Measurements from ENCODE around the gene SIDT1.

Gene SIDT1

DNA sequence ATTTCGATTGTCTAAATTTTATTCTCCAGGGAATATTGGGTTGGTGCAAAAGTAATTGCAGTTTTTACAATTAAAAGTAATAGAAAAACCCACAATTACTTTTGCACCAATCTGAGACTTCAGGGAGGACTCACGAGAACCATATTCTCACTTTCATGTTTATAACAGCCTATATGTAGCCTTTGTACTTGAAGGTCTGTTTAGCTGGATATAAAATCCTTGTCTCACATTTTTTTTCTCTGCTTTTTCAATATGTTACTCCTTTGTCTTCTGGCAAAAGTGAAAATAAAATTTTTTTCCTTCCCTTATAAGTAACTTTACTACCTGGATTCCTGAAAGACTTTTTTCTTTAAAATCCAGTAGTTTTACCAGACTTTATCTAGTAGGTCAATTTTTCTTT, 9.2 kb downstream of the SIDT1 start:
- Histone ChIP-seq H3K4me3 (ENCODE audit: control insufficient read depth in 1 of 7, extremely low read depth in 1 of 7, insufficient read depth in 4 of 7, low read depth in 2 of 7, low read length in 6 of 7) (no peak overlapping the region), H3K36me3 (ENCODE audit: control insufficient read depth in 4 of 4, insufficient read depth in 4 of 4, low read length in 3 of 4) (peaks cover 0 to 3% (median under 1%) of the 10 kb centered on the region in 4 experiments), H3K9me3 (ENCODE audit: control extremely low read depth in 1 of 5, control insufficient read depth in 4 of 5, insufficient read depth in 2 of 5, low read depth in 1 of 5, low read length in 4 of 5) (peaks cover 0 to 3% (median 3%) of the 10 kb centered on the region in 5 experiments), H3K27me3 (replicated peaks in 2 of 5; ENCODE audit: control insufficient read depth in 4 of 5, insufficient read depth in 5 of 5, low read length in 4 of 5) (no peaks in the 10 kb centered on the region), H3K27ac (ENCODE audit: insufficient read depth in 1 of 2, low read depth in 1 of 2, low read length in 2 of 2, poor library complexity in 1 of 2, severe bottlenecking in 2 of 2) (no peak overlapping the region), H3K4me1 (ENCODE audit: control extremely low read depth in 1 of 4, control insufficient read depth in 4 of 4, insufficient read depth in 4 of 4, low read length in 3 of 4) (peaks cover 4 to 12% (median 10%) of the 10 kb centered on the region in 4 experiments)
- ChIA-PET CTCF (interaction anchor here (3.0 kb wide), 1 partner anchor 10 kb away, joined by 17 read pairs; no protein-coding TSS in a partner anchor), POLR2A (no interaction called here)
- DNase-seq, result no peak
- WGBS (ENCODE audit: insufficient coverage), result no CpG with 5 or more reads among the region's 2 CpGs

DNA sequence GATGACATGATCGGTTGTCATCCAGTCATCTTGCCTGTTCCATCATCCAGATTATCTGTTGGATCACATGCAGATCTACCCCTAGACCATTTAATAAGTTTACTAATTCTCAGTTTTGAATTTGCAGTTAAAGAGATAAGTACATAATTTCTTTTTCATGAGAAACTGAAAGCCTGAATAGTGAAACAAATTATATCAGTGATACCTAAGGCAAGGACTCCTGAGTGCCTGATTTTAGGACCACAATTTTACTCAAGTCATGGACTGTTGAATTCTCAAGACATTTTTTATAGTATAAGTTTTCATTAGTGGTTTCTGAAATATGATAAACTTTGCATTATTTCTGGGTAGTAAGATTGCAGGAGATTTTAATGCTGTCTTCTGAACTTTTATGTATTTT, 13.2 kb downstream of the SIDT1 start:
- POLR2A ChIA-PET, result no interaction called here

DNA sequence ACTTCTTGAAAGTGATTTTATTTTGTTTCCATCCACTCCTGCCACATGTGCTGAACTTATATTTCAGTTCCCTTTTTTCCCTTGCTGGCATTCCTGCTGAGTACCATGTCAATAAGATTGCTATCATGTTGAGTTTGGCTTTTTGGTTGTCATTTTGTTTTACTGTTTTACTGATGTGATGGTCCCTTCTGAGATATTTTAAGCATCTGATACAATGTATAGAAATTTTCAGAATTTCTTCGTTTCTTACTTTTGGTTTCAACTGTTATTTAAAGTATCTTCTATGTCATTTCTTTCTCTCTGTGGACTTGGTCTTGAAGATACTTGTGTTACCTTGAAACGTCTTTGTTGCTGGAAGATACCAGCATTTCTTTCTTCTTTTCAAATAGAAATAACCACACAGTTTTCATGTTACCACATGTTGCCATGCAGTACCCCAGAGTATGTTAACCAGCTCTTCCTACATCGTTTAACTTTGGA, 14.1 kb downstream of the SIDT1 start:
- H3K27ac ChIP-seq (ENCODE audit: insufficient read depth in 1 of 2, low read depth in 1 of 2, low read length in 2 of 2, poor library complexity in 1 of 2, severe bottlenecking in 2 of 2), result no peak overlapping the region
- no peaks in the 10 kb centered on the region for H3K4me1 ChIP-seq (ENCODE audit: control extremely low read depth in 1 of 4, control insufficient read depth in 4 of 4, insufficient read depth in 4 of 4, low read length in 3 of 4)
- H3K36me3 ChIP-seq (ENCODE audit: control insufficient read depth in 4 of 4, insufficient read depth in 4 of 4, low read length in 3 of 4), result peaks cover 0 to 3% (median 2%) of the 10 kb centered on the region in 4 experiments
- H3K27me3 ChIP-seq (replicated peaks in 2 of 5; ENCODE audit: control insufficient read depth in 4 of 5, insufficient read depth in 5 of 5, low read length in 4 of 5), result no peaks in the 10 kb centered on the region
- peaks cover 0 to 10% (median 3%) of the 10 kb centered on the region in 5 experiments for H3K9me3 ChIP-seq (ENCODE audit: control extremely low read depth in 1 of 5, control insufficient read depth in 4 of 5, insufficient read depth in 2 of 5, low read depth in 1 of 5, low read length in 4 of 5)
- ChIA-PET CTCF (interaction anchor here (0.9 to 1.6 kb wide), 4 partner anchors 13 to 51 kb away, joined by 3 to 5 read pairs (median 3); partner anchors contain the start of gene SPICE1), POLR2A (no interaction called here)
- 100% methylated on average over 1 of the region's 3 CpGs for WGBS (ENCODE audit: insufficient coverage)
- DNase-seq, result no peak
- H3K4me3 ChIP-seq (ENCODE audit: control insufficient read depth in 1 of 7, extremely low read depth in 1 of 7, insufficient read depth in 4 of 7, low read depth in 2 of 7, low read length in 6 of 7), result no peak overlapping the region

More for the DNA sequence above, 13.2 kb downstream of the SIDT1 start:
- H3K4me1 ChIP-seq (ENCODE audit: control extremely low read depth in 1 of 4, control insufficient read depth in 4 of 4, insufficient read depth in 4 of 4, low read length in 3 of 4), result no peaks in the 10 kb centered on the region
- no peak overlapping the region for H3K4me3 ChIP-seq (ENCODE audit: control insufficient read depth in 1 of 7, extremely low read depth in 1 of 7, insufficient read depth in 4 of 7, low read depth in 2 of 7, low read length in 6 of 7)
- peaks cover 0 to 3% (median 2%) of the 10 kb centered on the region in 4 experiments for H3K36me3 ChIP-seq (ENCODE audit: control insufficient read depth in 4 of 4, insufficient read depth in 4 of 4, low read length in 3 of 4)
- no peaks in the 10 kb centered on the region for H3K27me3 ChIP-seq (replicated peaks in 2 of 5; ENCODE audit: control insufficient read depth in 4 of 5, insufficient read depth in 5 of 5, low read length in 4 of 5)
- WGBS (ENCODE audit: insufficient coverage), result no CpG with 5 or more reads among the region's 1 CpG
- no peak overlapping the region for H3K27ac ChIP-seq (ENCODE audit: insufficient read depth in 1 of 2, low read depth in 1 of 2, low read length in 2 of 2, poor library complexity in 1 of 2, severe bottlenecking in 2 of 2)
- no peak for DNase-seq
- CTCF ChIA-PET, result interaction anchor here (1.6 kb wide), 1 partner anchor 31 kb away, joined by 5 read pairs; the partner anchor contains the start of gene SPICE1
- H3K9me3 ChIP-seq (ENCODE audit: control extremely low read depth in 1 of 5, control insufficient read depth in 4 of 5, insufficient read depth in 2 of 5, low read depth in 1 of 5, low read length in 4 of 5), result peaks cover 0 to 10% (median 3%) of the 10 kb centered on the region in 5 experiments

DNA sequence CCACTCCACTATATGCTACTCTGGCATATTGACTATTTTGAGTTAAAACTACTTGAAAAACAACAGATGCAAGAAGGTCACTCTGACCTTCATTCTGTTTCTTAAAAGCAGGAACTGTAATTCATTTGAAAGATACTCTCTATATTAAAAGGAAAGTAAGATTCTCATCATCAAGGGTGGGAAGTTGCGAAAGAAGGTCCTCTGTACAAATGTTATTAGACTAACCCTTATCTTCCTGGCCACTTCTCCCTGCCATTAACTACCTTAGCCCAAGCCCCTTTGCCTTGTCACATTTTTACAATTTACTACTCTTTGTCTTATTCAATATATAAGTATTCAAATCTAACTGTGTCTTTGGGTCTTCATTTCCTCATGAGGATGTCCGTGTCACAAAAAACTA, 16.1 kb downstream of the SIDT1 start:
- WGBS (ENCODE audit: insufficient coverage), result no CpG with 5 or more reads among the region's 2 CpGs
- CTCF ChIA-PET, result interaction anchor here (1.2 to 1.3 kb wide), 2 partner anchors 52 to 53 kb away, joined by 3 to 5 read pairs; no protein-coding TSS in a partner anchor
- no peak for DNase-seq
- no peaks in the 10 kb centered on the region for H3K27me3 ChIP-seq (replicated peaks in 2 of 5; ENCODE audit: control insufficient read depth in 4 of 5, insufficient read depth in 5 of 5, low read length in 4 of 5)
- H3K36me3 ChIP-seq (ENCODE audit: control insufficient read depth in 4 of 4, insufficient read depth in 4 of 4, low read length in 3 of 4), result peaks cover 0 to 2% (median 0%) of the 10 kb centered on the region in 4 experiments
- H3K4me1 ChIP-seq (ENCODE audit: control extremely low read depth in 1 of 4, control insufficient read depth in 4 of 4, insufficient read depth in 4 of 4, low read length in 3 of 4), result no peaks in the 10 kb centered on the region
- H3K27ac ChIP-seq (ENCODE audit: insufficient read depth in 1 of 2, low read depth in 1 of 2, low read length in 2 of 2, poor library complexity in 1 of 2, severe bottlenecking in 2 of 2), result no peak overlapping the region
- POLR2A ChIA-PET, result no interaction called here
- H3K4me3 ChIP-seq (ENCODE audit: control insufficient read depth in 1 of 7, extremely low read depth in 1 of 7, insufficient read depth in 4 of 7, low read depth in 2 of 7, low read length in 6 of 7), result no peak overlapping the region
- H3K9me3 ChIP-seq (ENCODE audit: control extremely low read depth in 1 of 5, control insufficient read depth in 4 of 5, insufficient read depth in 2 of 5, low read depth in 1 of 5, low read length in 4 of 5), result peaks cover 0 to 7% (median 0%) of the 10 kb centered on the region in 5 experiments

DNA sequence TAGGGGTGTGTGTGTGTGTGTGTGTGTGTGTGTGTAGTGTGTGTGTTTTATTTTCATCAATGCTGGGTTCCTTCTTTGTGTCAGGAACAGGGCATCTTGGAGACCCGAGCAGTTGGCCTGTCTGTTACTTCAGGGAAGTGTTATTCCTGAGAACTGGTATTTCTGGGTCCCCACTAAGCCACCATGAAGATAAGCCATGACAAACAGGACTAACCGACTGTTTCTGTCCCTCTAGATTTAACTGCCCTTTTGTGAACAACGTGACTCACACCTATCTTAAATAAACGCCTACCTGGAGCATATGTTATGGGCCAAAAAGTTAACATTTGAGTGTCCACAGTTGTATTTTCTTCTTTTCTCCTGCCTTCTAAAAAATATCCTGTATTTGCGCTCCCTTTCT, 19.5 kb downstream of the SIDT1 start:
- WGBS (ENCODE audit: insufficient coverage), result 93% methylated on average over 4 of the region's 5 CpGs
- POLR2A ChIA-PET, result no interaction called here
- peaks cover 0 to 7% (median 0%) of the 10 kb centered on the region in 5 experiments for H3K9me3 ChIP-seq (ENCODE audit: control extremely low read depth in 1 of 5, control insufficient read depth in 4 of 5, insufficient read depth in 2 of 5, low read depth in 1 of 5, low read length in 4 of 5)

DNA sequence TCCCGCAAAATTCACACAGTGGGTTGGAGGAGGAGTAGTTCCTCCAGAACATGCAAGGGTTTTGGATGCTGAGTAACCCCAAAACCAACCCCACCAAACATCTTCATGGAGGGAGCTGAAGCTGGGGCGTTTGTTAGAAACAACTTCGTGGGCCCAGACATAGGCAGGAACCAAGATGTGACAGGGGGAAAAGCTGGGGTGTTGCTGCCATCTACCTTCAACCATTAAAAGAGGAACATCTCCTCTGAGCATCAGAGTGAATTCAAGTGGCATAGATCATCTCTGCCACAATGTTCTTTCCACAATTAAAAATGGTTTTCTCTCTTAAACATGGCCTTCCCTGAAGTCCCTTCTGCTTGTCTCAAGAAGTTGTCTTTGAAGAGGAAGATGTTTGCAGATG, 20.5 kb downstream of the SIDT1 start:
- CTCF ChIA-PET, result interaction anchor here (0.7 to 7.7 kb wide), 13 partner anchors 9 to 265 kb away, joined by 3 to 108 read pairs (median 8); partner anchors contain the start of gene SPICE1
- DNase-seq, result peak; percentile 66 to 83 (median 79)
- Histone ChIP-seq H3K9me3 (ENCODE audit: control extremely low read depth in 1 of 5, control insufficient read depth in 4 of 5, insufficient read depth in 2 of 5, low read depth in 1 of 5, low read length in 4 of 5) (peaks cover 0 to 7% (median 0%) of the 10 kb centered on the region in 5 experiments), H3K4me3 (ENCODE audit: control insufficient read depth in 1 of 7, extremely low read depth in 1 of 7, insufficient read depth in 4 of 7, low read depth in 2 of 7, low read length in 6 of 7) (no peak overlapping the region), H3K4me1 (ENCODE audit: control extremely low read depth in 1 of 4, control insufficient read depth in 4 of 4, insufficient read depth in 4 of 4, low read length in 3 of 4) (no peaks in the 10 kb centered on the region), H3K27me3 (replicated peaks in 2 of 5; ENCODE audit: control insufficient read depth in 4 of 5, insufficient read depth in 5 of 5, low read length in 4 of 5) (no peaks in the 10 kb centered on the region), H3K27ac (ENCODE audit: insufficient read depth in 1 of 2, low read depth in 1 of 2, low read length in 2 of 2, poor library complexity in 1 of 2, severe bottlenecking in 2 of 2) (no peak overlapping the region), H3K36me3 (ENCODE audit: control insufficient read depth in 4 of 4, insufficient read depth in 4 of 4, low read length in 3 of 4) (peaks cover 0 to 1% (median 0%) of the 10 kb centered on the region in 4 experiments)
- POLR2A ChIA-PET, result interaction anchor here (0.8 kb wide), 1 partner anchor 194 kb away, joined by 3 read pairs; the partner anchor contains the start of gene ATP6V1A
- WGBS (ENCODE audit: insufficient coverage), result no CpG with 5 or more reads among the region's 3 CpGs

More for the DNA sequence above, 19.5 kb downstream of the SIDT1 start:
- Histone ChIP-seq H3K36me3 (ENCODE audit: control insufficient read depth in 4 of 4, insufficient read depth in 4 of 4, low read length in 3 of 4) (peaks cover 0 to 2% (median 0%) of the 10 kb centered on the region in 4 experiments), H3K4me3 (ENCODE audit: control insufficient read depth in 1 of 7, extremely low read depth in 1 of 7, insufficient read depth in 4 of 7, low read depth in 2 of 7, low read length in 6 of 7) (no peak overlapping the region), H3K27ac (ENCODE audit: insufficient read depth in 1 of 2, low read depth in 1 of 2, low read length in 2 of 2, poor library complexity in 1 of 2, severe bottlenecking in 2 of 2) (no peak overlapping the region), H3K4me1 (ENCODE audit: control extremely low read depth in 1 of 4, control insufficient read depth in 4 of 4, insufficient read depth in 4 of 4, low read length in 3 of 4) (no peaks in the 10 kb centered on the region), H3K27me3 (replicated peaks in 2 of 5; ENCODE audit: control insufficient read depth in 4 of 5, insufficient read depth in 5 of 5, low read length in 4 of 5) (no peaks in the 10 kb centered on the region)
- no peak for DNase-seq
- CTCF ChIA-PET, result interaction anchor here (0.7 to 7.7 kb wide), 12 partner anchors 10 to 116 kb away, joined by 3 to 108 read pairs (median 6); partner anchors contain the start of gene SPICE1

DNA sequence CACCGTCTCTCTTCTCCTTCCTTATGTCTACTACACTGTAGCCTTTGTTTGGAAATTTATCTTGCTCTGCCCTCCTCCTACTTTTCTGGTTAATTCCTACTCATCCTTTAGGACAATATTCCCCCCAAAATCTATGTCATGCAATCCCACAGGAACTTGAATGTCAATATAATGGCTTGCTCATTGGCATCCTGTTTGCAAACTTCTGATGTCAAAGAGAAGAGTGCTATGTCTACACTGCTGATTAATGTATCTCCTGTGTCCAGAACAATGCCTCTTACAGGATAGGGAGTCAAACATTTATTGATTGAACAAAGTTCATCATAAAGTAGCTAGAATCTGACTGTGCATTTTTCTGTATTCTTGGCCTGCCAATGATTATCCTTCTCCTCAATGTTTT, 22.8 kb downstream of the SIDT1 start:
- H3K4me3 ChIP-seq (ENCODE audit: control insufficient read depth in 1 of 7, extremely low read depth in 1 of 7, insufficient read depth in 4 of 7, low read depth in 2 of 7, low read length in 6 of 7), result no peak overlapping the region
- CTCF ChIA-PET, result interaction anchor here (0.6 to 7.7 kb wide), 8 partner anchors 20 to 102 kb away, joined by 3 to 108 read pairs (median 6); partner anchors contain the start of gene SPICE1
- no peaks in the 10 kb centered on the region for H3K27me3 ChIP-seq (replicated peaks in 2 of 5; ENCODE audit: control insufficient read depth in 4 of 5, insufficient read depth in 5 of 5, low read length in 4 of 5)
- no peak for DNase-seq
- POLR2A ChIA-PET, result no interaction called here
- no peak overlapping the region for H3K27ac ChIP-seq (ENCODE audit: insufficient read depth in 1 of 2, low read depth in 1 of 2, low read length in 2 of 2, poor library complexity in 1 of 2, severe bottlenecking in 2 of 2)
- peaks cover 0 to 3% (median 0%) of the 10 kb centered on the region in 4 experiments for H3K36me3 ChIP-seq (ENCODE audit: control insufficient read depth in 4 of 4, insufficient read depth in 4 of 4, low read length in 3 of 4)
- no peaks in the 10 kb centered on the region for H3K9me3 ChIP-seq (ENCODE audit: control extremely low read depth in 1 of 5, control insufficient read depth in 4 of 5, insufficient read depth in 2 of 5, low read depth in 1 of 5, low read length in 4 of 5)
- peaks cover 0 to under 1% (median 0%) of the 10 kb centered on the region in 4 experiments for H3K4me1 ChIP-seq (ENCODE audit: control extremely low read depth in 1 of 4, control insufficient read depth in 4 of 4, insufficient read depth in 4 of 4, low read length in 3 of 4)
- 100% methylated on average over 1 of the region's 1 CpG for WGBS (ENCODE audit: insufficient coverage)
